HG02870 (cell line): ENCODE results near the gene AKAP12.

ENCODE experiments used
- ATAC-seq: cut with Tn5 transposase; IDR thresholded peaks from one replicate; pipeline ENCODE4 v1.9.1; 2021; ENCODE audit warnings: mild to moderate bottlenecking, moderate library complexity; ENCODE audit not compliant: unreplicated experiment

The AKAP12 gene, protein sequence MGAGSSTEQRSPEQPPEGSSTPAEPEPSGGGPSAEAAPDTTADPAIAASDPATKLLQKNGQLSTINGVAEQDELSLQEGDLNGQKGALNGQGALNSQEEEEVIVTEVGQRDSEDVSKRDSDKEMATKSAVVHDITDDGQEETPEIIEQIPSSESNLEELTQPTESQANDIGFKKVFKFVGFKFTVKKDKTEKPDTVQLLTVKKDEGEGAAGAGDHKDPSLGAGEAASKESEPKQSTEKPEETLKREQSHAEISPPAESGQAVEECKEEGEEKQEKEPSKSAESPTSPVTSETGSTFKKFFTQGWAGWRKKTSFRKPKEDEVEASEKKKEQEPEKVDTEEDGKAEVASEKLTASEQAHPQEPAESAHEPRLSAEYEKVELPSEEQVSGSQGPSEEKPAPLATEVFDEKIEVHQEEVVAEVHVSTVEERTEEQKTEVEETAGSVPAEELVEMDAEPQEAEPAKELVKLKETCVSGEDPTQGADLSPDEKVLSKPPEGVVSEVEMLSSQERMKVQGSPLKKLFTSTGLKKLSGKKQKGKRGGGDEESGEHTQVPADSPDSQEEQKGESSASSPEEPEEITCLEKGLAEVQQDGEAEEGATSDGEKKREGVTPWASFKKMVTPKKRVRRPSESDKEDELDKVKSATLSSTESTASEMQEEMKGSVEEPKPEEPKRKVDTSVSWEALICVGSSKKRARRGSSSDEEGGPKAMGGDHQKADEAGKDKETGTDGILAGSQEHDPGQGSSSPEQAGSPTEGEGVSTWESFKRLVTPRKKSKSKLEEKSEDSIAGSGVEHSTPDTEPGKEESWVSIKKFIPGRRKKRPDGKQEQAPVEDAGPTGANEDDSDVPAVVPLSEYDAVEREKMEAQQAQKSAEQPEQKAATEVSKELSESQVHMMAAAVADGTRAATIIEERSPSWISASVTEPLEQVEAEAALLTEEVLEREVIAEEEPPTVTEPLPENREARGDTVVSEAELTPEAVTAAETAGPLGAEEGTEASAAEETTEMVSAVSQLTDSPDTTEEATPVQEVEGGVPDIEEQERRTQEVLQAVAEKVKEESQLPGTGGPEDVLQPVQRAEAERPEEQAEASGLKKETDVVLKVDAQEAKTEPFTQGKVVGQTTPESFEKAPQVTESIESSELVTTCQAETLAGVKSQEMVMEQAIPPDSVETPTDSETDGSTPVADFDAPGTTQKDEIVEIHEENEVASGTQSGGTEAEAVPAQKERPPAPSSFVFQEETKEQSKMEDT (N-terminal part only)

DNA sequence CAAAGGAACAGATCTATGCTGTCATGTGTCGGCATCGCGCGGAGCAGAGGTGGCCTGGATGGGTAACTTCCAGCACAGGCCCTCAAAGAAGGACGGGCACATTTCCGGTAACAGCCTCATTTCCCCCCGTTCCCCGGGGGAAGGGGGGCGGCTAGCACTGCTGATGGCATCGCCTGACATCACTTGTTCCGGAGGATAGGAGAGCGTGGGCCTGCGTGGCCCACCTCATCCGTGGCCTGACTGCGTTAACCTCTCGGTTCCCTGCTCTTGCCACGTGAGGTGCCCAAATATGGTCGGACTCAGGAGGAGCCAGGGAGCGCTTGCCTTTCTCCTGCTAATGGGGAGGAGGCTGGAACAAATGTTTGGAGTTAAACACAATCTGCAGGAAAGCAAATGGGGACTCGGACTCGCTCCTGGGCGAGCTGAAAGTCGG lies at the start of gene AKAP12:
AKAP12 (plus strand) TSS at position 365 of the 433 bp plus-strand sequence. CDS start 596 bp downstream, outside the sequence.
- ATAC-seq: no peak

DNA sequence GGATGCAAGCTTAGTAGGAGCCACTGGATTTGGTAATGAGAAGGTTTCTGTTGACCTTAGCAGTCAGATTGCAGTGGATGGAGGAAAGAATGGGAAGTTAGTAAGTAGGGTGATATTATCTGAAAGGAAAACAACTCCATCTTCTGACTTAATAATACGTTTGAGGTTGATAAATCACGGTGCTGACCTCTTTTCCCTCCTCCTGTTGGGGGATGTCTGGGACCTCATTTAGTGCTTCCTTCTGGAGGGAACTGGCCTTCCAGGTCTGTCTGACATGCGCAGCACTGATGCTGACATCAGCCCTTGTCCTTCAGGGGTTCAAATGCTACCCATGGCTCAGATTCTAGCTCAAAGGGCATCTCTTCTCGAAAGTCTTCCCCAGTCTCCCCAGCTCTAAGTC lies 48.2 kb upstream of the AKAP12 start:
- no peak for ATAC-seq

DNA sequence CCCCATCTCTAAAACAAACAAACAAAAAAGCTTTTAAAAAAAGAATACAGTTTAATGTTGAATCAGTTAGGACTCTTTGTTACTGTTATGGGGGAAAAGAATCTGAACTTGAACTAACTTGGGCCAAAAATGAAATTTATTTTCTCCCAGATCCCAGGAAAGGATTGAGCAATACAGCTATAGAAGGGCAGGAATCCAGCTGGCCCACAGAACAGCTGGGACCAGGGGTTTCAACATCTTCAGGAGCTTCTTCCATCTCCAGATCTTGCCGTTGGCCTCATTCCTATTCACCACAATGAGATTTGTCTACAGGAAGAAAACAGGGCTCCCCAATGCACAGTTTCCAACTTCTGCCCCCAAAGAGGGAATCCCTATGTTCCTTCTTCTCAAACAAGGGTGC lies 43.2 kb upstream of the AKAP12 start:
- ATAC-seq: no peak

DNA sequence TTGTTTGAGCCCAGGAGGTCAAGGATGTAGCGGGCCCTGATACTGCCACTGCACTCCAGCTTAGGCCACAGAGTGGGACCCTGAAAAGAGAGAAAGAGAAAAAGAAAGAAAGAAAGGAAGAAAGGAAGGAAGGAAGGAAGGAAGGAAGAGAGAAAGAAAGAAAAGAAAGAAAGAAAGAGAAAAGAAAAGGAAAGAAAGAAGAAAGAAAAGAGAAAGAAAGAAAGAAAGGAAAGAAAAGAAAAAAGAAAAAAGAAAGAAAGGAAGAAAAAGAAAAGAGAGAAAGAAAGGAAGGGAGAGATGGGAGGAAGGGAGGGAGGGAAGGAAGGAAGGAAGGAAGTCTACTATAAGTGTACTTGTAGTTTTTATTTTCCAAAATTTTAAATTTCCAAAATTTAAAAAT lies 42.2 kb upstream of the AKAP12 start:
- no peak for ATAC-seq

DNA sequence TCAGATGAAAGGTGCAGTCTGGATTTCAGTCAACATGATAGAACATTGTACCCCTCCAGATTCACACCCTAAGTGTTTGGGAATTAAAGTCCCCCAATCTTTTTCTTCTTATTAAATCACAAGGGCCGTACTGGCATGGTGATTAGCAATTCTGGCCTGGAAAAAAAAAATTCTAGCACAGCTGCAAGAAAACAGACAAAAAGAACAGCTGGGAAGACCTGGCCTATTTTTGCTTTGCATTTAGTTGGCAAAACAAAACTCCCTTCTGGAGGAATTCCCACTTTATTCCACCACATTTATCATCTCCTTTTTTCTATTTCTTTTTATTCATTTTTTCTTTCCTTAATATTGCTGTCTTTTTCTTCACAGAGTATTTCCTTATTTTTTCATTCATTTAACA lies 39.8 kb upstream of the AKAP12 start:
- ATAC-seq: no peak

DNA sequence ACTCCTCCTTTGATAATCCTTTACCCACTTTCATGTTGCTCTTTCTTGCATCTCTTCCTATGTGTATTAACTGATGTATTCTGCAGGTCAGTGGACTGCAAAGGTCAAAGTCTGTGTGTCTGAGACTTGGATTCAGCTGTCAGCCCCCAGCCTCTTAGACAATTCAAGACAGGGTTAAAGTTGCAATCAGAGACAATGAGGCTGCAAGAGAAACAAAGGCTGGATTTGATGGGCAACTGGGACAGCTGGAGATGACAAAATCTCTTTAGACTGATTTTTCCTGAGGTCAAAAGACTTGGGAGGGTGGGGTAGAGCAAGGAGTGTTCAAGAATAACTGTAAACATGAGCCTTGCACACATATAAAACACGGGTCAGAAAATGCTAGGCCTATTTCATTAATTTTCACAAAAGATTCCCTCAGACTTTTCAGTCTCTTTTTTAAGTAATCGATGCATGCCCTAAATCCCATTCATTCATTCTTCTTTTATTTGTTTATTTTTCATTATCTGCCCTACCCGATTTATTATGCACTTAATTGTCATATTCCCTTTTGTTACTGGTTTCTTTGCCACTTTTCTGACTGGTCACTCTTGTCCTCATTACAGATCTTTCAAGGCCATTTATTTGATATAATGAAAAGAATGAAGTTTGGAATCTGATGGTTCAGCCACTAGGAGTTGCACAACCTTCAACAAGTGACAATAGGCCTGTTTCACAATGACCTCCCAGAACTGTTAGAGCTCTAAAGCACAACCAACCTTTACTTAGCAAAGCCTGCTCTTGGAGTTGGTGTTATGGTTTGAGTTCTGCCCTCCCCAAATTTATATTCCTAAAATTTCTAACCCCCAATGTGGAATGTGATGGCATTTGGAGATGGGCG lies 33.8 kb upstream of the AKAP12 start:
- ATAC-seq: no peak

DNA sequence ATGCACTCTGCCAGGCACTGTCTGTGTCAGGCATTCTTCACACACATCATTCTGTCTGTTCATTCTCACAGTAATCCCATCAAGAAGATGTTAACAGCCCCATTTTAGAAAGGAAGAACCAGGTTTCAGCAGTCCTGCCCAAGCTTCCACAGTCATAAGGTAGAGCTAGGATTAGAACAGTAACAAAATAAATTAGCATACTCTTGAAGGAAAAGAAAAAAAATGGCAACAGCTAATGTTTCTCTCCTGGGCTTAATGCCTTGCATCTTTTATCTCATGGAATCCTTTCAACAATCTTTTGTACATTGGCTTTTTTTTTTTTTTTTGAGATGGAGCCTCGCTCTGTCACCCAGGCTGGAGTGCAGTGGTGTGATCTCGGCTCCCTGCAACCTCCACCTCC lies 32.1 kb upstream of the AKAP12 start:
- no peak for ATAC-seq

DNA sequence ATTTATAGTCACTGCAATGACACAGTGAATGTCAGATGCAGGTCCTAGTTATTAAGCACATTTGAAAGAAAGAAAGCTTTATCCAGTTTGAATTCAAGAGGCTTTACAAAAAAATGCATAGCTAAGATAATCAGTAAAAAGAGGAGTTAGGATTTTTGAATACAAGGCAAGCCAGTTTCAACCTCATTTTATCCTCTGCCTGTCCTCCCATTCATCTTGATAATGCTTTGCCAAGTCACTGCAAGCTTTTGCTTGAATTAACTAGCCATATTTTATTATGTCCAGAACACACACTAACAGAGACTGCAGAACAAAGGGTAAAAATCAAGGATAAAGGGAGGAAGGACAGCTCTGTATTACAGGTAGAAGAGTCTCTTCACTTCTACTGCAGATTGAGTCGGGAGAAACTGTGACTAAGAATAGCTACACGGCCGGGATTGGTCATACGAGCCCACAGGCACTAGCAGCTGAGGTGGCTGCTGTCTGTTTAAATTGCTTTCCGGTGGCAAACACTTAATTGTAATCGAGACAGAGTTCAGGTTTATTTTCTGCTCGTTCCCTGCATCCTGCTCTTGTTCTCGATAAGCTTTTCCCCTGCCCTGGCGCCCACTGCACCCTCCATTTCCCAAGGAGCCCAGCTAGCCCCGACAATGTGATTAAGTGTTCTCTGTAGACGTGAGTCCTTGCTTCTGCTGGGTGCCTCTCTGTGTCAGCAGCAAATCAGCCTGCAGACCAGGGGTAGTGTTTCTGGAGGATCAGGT lies 30.5 kb upstream of the AKAP12 start:
- ATAC-seq: no peak

DNA sequence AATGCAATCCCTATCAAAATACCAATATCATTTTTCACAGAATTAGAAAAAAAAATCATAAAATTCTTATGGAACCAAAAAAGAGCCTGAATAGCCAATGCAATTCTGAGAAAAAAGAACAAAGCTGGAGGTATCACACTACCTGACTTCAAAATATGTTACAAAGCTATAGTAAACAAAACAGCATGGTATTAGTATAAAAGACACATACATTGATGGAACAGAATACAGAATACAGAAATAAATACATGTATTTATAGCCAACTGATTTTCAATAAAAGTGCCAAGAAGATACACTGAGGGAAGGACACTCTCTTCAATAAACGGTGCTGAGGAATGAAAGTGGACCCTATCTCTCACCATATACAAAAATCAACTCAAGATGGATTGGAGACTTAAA lies 28.7 kb upstream of the AKAP12 start:
- ATAC-seq: no peak

DNA sequence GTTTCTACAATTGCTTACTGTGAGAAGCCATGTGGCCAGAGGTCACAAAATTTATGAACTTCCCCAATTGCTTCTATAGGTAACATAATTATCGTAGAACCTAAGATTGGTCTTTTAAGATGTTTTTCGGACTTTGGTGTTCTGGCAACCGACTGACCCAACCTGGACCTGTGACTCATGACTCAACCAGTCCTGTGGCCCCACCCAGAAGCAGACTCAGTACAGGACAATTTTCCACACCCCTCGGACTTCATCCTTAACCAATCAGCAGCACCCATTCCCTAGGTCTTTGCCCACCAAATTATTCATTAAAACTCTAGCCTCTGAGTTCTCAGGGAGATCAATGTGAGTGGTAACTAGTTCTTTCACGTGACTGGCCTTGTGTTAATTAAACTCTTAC lies 26.4 kb upstream of the AKAP12 start:
- ATAC-seq: no peak

DNA sequence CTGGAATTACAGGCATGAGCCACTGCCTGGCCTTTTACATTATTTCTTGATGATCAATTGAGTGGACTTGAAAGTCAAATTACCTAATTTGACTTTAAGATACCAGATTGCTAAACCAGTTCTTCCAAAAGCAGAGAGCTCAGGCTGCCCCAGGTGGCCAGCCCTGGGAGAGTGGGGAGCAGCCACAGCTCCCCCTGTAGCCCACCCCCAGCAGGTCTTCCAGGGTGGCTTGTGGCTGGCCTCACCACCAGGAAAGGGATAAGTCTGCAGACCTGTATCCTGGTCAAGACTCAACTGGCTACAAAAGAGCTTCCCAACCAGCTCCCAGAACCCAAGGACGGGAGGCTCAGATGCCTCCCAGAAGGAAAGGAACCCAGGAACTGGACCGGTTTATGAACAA lies 23.8 kb upstream of the AKAP12 start:
- ATAC-seq: no peak

DNA sequence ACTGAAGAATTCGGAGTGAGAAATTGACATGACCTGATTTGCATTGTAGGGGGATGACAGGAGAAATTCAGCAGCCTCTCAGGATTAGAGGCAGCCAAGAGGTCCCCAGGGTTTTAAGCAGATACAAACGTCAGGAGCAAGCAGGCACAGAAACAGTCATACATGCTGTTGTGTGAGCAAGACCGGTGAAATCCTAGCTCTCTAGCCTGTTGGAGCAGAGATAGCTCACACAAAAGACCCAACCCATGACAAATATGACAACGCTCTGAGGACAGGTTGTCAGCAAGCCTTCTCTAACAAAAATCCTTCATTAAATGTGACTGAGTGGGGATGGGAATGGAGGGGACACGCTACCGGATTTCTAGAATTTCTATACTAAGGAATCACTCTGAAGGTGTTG lies 23.0 kb upstream of the AKAP12 start:
- ATAC-seq: no peak

DNA sequence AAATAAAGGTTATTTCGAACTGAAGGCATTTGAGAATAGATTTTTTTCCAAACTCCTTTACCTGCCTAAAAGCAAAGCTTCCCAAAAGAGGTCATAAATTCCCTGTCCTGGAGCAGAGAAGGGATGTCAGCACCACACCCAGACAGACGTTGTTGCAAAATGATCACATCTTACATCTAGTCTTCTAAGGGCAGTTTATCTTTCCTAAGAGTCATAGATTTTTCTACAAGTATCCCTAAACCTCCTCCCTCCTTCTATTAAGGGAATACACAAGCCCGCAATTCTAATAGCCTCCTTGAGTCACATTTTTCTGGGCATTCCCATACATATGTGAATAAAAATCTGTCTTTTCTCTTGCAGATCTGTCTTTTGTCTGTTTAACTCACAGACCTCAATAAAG lies 20.6 kb upstream of the AKAP12 start:
- no peak for ATAC-seq

DNA sequence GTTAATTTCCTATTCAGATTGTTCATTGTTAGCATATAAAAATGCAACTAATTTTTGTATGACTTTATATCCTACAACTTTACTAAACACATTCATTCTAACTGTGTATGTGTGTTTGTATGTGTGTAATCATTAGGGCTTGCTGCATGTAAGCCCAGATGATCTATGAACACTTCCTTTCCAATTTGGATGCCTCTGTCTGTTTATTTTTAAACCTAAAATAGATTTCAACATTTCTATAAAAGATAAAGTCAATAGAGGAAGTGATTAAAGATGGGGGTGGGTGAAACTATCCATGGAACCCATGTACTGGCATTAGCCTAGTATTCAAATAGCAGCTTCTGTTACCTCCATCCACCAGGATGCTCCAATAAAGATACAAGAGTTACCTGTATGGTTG lies 15.7 kb upstream of the AKAP12 start:
- ATAC-seq: no peak

DNA sequence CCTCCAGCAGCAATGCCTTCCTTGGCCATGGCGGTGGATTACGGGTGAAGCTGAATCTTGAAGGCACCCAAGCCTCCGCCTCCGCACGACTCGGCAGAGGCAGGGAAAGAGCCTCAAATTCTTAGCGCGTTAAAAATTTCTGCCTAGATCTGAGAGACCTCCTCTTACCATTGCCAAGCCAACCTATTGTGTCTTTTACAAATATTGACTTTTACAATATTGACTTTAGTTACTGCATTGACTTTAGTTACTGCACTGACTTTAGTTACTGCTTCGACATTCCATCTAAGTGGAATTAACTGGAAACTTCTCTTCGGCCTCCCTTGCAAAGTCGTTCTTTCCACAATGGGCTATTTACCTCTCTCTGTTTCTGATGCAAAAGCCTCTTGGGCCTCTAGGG lies 13.8 kb upstream of the AKAP12 start:
- ATAC-seq: no peak

DNA sequence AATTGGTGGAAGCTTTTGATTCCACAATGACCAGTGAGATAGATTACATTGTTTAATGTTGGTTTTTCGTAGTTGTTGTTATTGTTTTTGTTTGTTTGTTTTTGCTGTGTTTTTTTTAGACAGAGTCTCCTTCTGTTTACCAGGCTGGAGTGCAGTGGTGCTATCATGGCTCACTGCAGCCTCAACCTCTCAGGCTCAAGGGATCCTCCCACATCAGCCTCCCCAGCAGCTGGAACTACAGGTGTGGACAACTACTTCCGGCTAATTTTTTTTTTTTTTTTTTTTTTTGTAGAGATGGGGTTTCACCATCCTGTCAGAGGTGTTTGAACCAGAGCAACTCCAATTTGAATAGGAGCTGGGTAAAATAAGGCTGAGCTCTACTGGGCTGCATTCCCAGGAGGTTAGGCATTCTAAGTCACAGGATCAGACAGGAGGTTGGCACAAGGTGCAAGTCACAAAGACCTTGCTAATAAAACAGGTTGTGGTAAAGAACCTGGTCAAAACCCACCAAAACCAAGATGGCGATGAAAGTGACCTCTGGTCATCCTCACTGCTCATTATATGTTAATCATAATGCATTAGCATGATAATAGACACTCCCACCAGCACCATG lies 10.9 kb upstream of the AKAP12 start:
- no peak for ATAC-seq

DNA sequence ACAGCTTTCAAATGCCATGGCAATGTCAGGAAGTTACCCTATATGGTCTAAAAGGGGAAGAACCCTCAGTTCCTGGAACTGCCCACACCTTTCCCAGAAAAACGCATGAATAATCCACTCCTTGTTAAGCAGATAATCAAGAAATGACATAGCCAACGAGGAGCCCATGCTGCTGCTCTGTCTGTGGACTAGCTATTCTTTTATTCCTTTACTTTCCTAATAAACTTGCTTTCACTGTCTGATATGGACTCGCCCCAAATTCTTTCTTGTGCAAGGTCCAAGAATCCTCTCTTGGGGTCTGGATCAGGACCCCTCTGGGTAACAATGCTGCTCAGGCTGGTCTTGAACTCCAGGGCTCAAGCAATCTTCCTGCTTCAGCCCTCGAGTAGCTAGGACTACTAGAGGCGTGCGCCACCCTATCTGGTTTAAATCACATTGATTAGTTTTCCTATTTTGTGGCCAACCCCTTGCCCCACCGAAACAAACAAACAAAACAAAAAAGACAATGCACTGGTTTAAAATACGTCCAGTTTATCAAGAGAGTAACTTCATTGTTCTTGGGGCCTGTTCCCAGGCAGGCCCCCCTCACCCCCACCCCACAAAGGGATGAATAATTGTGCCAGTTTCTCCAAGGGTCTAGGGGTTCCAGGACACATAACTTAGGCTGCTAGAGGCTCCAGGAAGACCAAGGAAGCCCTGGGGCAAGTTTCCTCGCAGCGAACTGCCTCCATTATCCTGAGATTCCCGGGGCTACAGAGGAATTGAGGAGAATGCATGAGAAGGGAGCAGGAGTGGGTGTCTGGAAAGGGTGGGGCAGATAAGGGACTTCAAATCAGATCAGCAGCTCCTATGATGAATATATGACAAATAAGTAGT lies 10.1 kb upstream of the AKAP12 start:
- no peak for ATAC-seq

DNA sequence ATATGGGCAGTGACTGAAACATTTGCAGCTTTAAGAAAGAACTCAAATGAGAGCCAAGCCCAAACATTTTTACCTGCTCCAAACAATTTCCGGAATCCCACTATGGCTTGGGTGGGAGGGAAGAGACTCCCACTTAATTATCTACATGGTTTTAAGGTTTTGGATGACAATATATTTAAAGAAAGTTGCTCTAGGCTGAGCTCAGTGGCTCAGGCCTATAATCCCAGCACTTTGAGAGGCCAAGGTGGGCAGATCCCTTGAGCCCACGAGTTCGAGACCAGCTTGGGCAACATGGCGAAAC lies 9.5 kb upstream of the AKAP12 start:
- ATAC-seq: no peak
